ENCODE measurements around the gene RASAL3.
"Not testable (repeated sequence)": the region's sequence is repeated elsewhere in the genome, so short reads cannot be mapped to it uniquely, and the experiment has no call there.

RASAL3 gene

GRCh38 chr19:15487038-15487437 is 22.7 kb upstream of the RASAL3 start:
- no peak for DNase-seq (ENCODE audit: low read depth)
- in situ Hi-C loops (cut with HindIII; ENCODE audit: low sequenced_read_pairs): no loop called here
- no peak for TF ChIP-seq CTCF (IDR thresholded peaks at IDR 0.05; ENCODE audit: low read depth, low read length, missing control alignments)
- H3K4me3 ChIP-seq (ENCODE audit: low read depth, low read length): no peak overlapping the region

GRCh38 chr19:15485768-15486167 is 21.4 kb upstream of the RASAL3 start:
- H3K4me3 ChIP-seq (ENCODE audit: low read depth, low read length); DNase-seq (ENCODE audit: low read depth); in situ Hi-C loops (cut with HindIII; ENCODE audit: low sequenced_read_pairs): not testable (repeated sequence)

- H3K4me3 ChIP-seq (ENCODE audit: low read depth, low read length); DNase-seq (ENCODE audit: low read depth); in situ Hi-C loops (cut with HindIII; ENCODE audit: low sequenced_read_pairs): not testable (repeated sequence)
These were observed 16.7 kb upstream of the RASAL3 start for GRCh38 chr19:15480996-15481395.

- in situ Hi-C loops (cut with HindIII; ENCODE audit: low sequenced_read_pairs): no loop called here
- no peak for TF ChIP-seq CTCF (IDR thresholded peaks at IDR 0.05; ENCODE audit: low read depth, low read length, missing control alignments)
- H3K4me3 ChIP-seq (ENCODE audit: low read depth, low read length): no peak within 1 kb of the TSS
- no peak for DNase-seq (ENCODE audit: low read depth)
These were observed 15.3 kb upstream of the RASAL3 start, which contains the start of gene PGLYRP2 for GRCh38 chr19:15479391-15480345. PGLYRP2 (minus strand) TSS chr19:15479501; CDS start chr19:15479371, 130 bp downstream.

- no peak for TF ChIP-seq CTCF (IDR thresholded peaks at IDR 0.05; ENCODE audit: low read depth, low read length, missing control alignments)
- no peak for DNase-seq (ENCODE audit: low read depth)
- in situ Hi-C loops (cut with HindIII; ENCODE audit: low sequenced_read_pairs): no loop called here
- no peak overlapping the region for H3K4me3 ChIP-seq (ENCODE audit: low read depth, low read length)
These were observed 12.0 kb upstream of the RASAL3 start for GRCh38 chr19:15476325-15476724.

GRCh38 chr19:15475611-15476010 is 11.3 kb upstream of the RASAL3 start:
- in situ Hi-C loops (cut with HindIII; ENCODE audit: low sequenced_read_pairs): no loop called here
- no peak for DNase-seq (ENCODE audit: low read depth)
- TF ChIP-seq CTCF (IDR thresholded peaks at IDR 0.05; ENCODE audit: low read depth, low read length, missing control alignments): no peak
- H3K4me3 ChIP-seq (ENCODE audit: low read depth, low read length): no peak overlapping the region

GRCh38 chr19:15475169-15475568 is 10.8 kb upstream of the RASAL3 start:
- in situ Hi-C loops (cut with HindIII; ENCODE audit: low sequenced_read_pairs): no loop called here
- no peak for DNase-seq (ENCODE audit: low read depth)
- no peak overlapping the region for H3K4me3 ChIP-seq (ENCODE audit: low read depth, low read length)
- no peak for TF ChIP-seq CTCF (IDR thresholded peaks at IDR 0.05; ENCODE audit: low read depth, low read length, missing control alignments)

GRCh38 chr19:15473821-15474220 is 9.5 kb upstream of the RASAL3 start:
- in situ Hi-C loops (cut with HindIII; ENCODE audit: low sequenced_read_pairs); H3K4me3 ChIP-seq (ENCODE audit: low read depth, low read length); DNase-seq (ENCODE audit: low read depth): not testable (repeated sequence)
